ENCODE measurements around the gene SLC25A25. TPM values are rescaled to one million over a fixed set of nuclear protein-coding genes. Genes with fewer than 3 reads are reported as not detected.
"Not testable (repeated sequence)": the region's sequence is repeated elsewhere in the genome, so short reads cannot be mapped to it uniquely, and the experiment has no call there.

Gene SLC25A25
- total RNA-seq, 1 donor from 2014 or later: 19.7 TPM

DNA sequence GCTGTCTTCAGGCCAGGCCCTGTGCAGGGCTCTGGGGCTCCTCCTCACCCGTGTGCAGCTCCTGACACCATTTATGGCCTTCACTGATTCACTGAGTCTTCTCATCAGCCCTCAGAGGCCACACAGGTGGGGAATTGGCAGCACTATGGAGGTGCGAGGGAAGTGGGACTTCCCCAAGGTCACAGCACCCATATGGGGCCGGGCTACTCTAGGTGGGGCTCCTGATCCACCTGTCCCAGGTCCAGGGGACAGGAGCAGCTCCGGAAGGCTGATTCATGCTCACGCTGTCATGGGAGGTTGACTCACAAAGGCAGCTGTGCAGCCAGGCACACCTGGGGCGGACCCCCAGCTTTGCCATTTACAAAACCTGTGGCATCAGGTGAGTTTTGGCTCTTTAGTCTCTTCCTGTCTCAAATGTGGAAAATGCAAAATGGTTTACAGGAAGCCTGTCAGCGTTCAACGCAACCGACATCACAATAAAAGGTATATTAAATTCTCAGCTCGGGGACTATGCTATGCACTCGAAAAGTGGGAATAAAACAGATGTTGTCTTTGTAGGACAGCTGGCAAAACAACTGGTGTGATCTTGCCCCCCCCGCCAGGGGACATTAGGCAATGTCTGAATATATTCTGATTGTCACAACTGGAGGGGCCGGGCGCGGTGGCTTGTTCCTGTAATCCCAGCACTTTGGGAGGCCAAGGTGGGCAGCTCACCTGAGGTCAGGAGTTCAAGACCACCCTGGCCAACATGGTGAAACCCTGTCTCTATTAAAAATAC is 15.9 kb upstream of the SLC25A25 start:
- intact Hi-C loops (cut with micrococcal nuclease): no loop called here

DNA sequence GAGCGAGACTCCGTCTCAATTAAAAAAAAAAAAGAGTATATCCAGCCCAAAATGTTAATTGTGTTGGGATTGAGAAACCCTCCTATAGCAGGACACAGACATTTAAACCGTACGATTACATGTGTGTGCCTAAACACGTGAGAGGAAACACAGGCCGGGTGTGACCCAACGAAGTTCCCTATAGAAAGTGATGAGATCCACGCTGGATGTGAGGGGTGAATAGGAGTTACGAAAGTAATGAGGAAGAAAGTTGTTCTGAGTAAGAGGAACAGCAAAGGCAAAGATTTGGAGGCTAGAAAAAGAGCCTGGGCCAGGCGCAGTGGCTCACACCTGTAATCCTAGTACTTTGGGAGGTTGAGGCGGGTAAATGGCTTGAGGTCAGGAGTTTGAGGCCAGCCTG is 14.5 kb upstream of the SLC25A25 start:
- intact Hi-C loops (cut with micrococcal nuclease): no loop called here

GRCh38 chr9:128054087-128054486 is 13.9 kb upstream of the SLC25A25 start:
- intact Hi-C loops (cut with micrococcal nuclease): no loop called here

- intact Hi-C loops (cut with micrococcal nuclease): no loop called here
Measured at GRCh38 chr9:128055344-128056040, 12.5 kb upstream of the SLC25A25 start.

DNA sequence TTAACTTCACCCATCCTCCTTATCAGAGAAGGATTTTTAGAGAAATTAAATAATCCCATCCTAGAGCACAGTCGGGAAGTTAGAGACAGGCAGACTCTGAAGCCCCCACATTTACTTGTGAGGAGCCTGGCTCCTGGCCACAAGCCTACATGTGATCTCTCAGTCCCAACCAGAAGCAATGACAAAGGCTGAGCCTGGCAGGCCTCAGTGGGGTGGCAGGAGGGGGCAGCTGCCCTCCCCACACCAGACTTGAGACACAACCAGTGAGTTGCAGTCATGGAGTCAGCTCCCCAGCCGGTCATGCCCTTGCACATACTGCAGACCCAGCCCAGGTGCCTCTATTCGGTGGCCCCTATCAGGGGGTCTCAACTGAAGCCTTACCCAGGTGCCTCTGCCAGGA is 11.9 kb upstream of the SLC25A25 start:
- intact Hi-C loops (cut with micrococcal nuclease): no loop called here

GRCh38 chr9:128056887-128057723 is 10.9 kb upstream of the SLC25A25 start:
- intact Hi-C loops (cut with micrococcal nuclease): no loop called here

DNA sequence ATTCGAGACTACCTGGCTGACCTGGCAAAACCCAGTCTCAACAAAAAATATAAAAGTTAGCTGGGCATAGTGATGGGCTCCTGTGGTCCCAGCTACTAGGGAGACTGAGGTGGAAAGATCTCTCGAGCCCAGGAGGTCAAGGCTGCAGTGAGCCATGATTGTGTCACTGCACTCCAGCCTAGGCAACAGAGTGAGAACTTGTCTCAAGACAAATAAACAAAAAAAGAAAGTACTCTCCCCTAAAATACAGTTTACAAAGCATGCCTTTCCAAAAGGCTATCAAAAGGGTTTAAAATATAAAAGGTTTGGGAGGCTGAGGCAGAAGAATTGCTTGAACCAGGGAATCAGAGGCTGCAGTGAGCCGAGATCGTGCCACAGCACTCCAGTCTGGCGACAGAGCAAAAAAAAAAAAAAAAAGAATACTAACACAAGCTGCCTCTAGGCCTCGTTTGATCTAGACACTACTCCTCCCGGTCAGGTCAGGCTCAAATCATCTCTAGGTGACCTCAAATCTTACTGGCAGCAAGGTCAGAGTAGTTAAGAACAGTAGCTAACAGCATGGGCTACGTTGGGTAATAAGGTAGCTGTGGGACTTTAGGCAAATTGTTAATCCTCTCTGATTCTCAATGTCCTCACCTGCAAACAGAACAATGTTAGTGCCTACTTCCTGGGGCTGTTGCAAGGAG is 10.2 kb upstream of the SLC25A25 start:
- intact Hi-C loops (cut with micrococcal nuclease): no loop called here

DNA sequence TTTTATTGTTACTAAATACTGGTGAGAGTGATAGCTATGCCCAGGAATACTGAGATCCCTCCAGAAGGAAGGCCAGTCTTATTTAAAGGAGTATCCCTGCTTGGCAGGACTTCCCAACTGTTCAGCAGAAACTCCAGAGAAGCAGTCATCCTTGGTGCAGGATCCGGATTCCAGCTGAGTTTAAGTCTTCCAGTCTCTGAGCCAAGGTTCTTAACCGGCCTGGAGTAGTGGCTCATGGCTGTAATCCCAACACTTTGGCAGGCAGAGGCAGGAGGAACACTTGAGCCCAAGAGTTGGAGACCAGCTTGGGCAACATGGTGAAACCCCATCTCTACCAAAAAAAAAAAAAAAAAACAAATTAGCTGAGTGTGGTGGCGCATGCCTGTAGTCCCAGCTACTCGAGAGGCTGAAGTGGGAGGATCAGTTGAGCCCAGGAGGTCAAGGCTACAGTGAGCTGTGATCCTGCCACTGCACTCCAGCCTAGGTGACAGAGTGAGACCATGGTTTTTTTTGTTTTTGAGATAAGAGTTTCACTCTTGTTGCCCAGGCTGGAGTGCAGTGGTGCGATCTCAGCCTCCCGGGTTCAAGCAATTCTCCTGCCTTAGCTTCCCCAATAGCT is 8.6 kb upstream of the SLC25A25 start:
- intact Hi-C loops (cut with micrococcal nuclease): no loop called here

DNA sequence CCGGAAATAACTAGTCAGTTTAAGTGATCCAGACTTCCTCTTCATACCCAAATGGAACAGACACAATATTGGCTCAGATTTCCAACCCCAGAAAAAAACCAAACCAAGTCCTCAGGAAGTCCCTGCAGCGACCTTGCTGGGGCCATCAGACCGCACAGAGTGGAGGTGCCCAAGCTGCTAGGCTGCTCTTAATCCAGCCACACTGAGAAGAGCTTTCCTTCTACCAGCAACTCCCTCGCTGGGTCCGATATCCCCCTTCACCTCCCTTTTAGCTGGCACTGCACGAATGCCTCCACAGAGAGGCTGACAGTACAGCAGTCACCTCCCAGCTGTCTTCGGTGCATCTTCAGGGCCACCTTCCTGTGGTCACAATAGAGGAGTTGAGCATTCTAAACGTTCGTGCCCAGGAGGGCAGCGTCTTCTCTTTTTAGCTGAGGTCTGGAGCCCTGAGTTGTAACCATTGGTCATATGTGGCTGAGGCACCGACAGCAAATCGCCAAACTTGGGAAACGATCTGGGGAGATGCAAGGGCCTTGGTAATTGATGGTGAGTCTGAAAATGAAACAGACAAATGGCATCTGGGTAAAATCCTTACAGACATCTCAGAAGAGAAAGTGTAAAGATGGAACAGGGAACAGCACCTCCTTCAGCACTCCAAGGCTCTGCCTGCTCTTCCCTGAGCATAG is 6.6 kb upstream of the SLC25A25 start:
- intact Hi-C loops (cut with micrococcal nuclease): loop anchor here (10.0 kb wide), 1 partner anchor 1337 kb away; no protein-coding TSS in a partner anchor

DNA sequence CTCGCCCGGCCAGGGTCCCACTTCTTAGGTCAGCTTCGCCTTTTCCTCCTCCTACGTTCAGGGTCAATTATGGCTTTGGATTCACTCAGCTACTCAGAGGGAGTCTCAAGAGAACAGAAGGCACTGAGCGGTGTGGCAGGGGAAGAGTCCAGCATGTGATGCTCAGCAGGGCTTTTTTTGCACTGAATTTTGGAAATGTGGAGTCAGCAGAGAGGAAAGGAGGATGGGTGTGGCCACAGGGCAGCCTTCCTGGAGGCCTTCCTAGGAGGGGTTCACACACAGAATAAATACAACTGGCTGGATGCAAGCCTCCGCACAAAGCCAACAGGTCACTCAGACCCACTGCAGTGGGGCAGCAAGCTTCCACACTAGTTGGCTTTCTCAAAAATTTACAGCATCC is 5.8 kb upstream of the SLC25A25 start:
- intact Hi-C loops (cut with micrococcal nuclease): loop anchor here (10.0 kb wide), 1 partner anchor 1337 kb away; no protein-coding TSS in a partner anchor

DNA sequence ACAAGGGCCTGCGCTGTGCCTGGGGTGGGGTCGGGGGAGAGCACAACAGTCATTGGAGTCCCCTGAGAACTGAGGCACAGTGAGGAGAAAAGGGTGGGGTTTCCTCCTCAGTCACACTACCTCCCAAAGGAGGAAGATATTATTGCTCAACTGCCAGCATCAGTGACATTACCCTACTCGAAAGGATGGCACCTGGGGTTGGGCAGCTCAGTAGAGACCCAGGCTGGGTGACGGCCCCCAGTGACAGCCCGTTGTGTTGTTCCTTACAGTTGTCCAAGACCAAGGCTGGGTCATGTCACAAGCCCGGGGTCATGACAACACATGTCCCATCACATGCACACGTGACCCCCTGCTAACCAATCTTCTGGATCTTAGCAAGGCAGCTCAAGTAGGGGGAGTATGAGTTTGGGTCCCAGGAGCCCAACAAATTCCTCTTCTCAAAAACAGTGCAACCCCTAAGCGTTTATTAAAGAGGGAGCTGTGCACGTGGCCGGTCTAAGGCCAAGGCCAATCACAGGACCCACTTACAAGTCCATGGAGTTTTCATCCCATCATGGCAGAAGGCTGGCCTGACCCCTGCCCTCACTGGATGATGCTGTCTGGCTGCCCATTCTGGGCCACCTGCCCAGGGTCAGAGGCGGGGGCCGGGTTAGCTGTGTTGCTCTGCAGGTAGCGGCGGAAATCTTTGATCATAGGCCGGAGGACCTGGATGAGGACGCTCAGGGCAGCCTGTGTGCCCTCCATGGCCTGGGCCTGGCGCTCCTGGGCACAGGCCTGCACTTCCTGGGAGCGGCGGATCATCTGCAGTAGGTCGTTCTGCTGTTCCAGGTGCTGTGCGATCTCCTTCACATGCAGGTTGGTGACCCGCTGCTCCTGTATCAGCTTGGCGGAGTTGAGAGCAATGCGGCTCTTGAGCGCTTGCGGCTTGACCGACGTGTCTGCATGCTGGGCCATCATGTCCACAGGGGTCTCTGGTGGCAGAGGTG is 4.9 kb upstream of the SLC25A25 start:
- intact Hi-C loops (cut with micrococcal nuclease): loop anchor here (10.0 kb wide), 1 partner anchor 1338 kb away; no protein-coding TSS in a partner anchor

GRCh38 chr9:128065907-128066712 is 1.9 kb upstream of the SLC25A25 start:
- intact Hi-C loops (cut with micrococcal nuclease): loop anchor here (2.0 to 10.0 kb wide), 3 partner anchors 51 to 1341 kb away; partner anchors contain the start of gene SLC2A8

DNA sequence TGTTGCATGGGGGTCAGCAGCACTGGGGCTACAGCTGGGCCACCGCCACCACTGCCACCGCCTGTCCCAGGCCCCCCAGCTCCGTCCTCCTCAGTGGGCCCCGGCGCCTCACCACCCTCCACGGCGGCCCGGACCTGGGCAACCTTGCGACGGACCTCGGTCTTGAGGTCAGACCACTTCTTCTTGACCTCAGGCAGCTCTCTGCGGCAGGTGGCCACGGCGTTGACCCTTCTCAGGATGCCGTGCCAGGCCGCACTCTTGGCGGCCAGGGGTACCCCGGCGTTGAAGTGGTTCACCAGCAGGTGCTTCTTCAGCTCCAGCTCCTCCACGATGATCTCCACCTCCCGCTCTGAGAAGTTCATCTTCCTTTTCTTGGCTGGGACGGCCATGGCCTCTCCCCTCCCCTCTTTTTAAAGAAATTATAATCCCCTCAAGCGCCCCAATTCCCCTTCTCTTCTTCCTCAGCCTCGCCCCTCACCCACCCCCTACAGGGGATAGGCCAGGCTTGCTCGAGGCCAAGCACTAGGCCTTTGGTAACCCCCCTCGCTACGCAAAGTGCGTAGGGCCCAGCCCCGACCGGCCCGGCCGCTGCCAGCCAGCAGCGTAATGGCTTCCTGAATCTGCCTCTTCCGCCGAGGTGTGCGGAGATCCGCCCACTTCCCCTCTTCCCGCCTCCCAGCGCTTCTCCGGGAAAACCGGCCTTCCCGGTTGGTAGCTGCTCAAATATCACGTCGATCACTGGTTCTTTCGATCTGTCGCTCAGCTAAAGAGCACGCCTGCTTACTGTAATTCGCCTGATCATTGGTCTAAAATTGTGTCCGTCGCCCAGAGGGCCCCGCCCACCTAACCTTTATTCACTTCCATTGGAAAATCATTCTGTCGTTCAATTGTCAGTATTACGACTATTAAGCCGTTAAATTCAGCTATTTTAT is 1.1 kb upstream of the SLC25A25 start, which contains the start of gene NAIF1:
NAIF1 (minus strand) TSS at position 608 of the 932 bp plus-strand sequence; CDS start at position 389, 219 bp downstream.
- intact Hi-C loops (cut with micrococcal nuclease): loop anchor here (1.0 to 10.0 kb wide), 6 partner anchors 27 to 1342 kb away; partner anchors contain the start of genes BBLN and SLC2A8

GRCh38 chr9:128068386-128069205 is 564 bp downstream of the SLC25A25 start:
- intact Hi-C loops (cut with micrococcal nuclease): loop anchor here (10.0 kb wide), 1 partner anchor 1344 kb away; no protein-coding TSS in a partner anchor

- intact Hi-C loops (cut with micrococcal nuclease): no loop called here
Measured at GRCh38 chr9:128070874-128071273, 2.8 kb downstream of the SLC25A25 start.

- intact Hi-C loops (cut with micrococcal nuclease): not testable (repeated sequence)
Measured at GRCh38 chr9:128071475-128071874, 3.4 kb downstream of the SLC25A25 start.

All from T-helper 2 cell treated with Interferon-gamma antibody and Interleukin-4, amounts not matched to agents 100 ng/mL and 5 ng/mL, for 36 hours (primary cell).